SKM-1 treated with dmso at 0.1 percent for 144 hours (cell line): ENCODE data around the gene LIPK.
A peak's percentile ranks its signal among the peaks of the same experiment; 100 is the strongest.
"Not testable (repeated sequence)": the region's sequence is repeated elsewhere in the genome, so short reads cannot be mapped to it uniquely, and the experiment has no call there.

Experiments
- DNase-seq: peaks from one replicate; lab custom pipeline; 2025; ENCODE audit not compliant: unreplicated experiment; lab: John Stamatoyannopoulos, UW

LIPK gene

GRCh38 chr10:88715517-88715916 lies 9.5 kb downstream of the LIPK start:
- no peak for DNase-seq

- DNase-seq: no peak
Measured at GRCh38 chr10:88721392-88721791, 15.3 kb downstream of the LIPK start.

GRCh38 chr10:88725798-88726197 lies 19.7 kb downstream of the LIPK start:
- DNase-seq: peak; percentile 21

DNA sequence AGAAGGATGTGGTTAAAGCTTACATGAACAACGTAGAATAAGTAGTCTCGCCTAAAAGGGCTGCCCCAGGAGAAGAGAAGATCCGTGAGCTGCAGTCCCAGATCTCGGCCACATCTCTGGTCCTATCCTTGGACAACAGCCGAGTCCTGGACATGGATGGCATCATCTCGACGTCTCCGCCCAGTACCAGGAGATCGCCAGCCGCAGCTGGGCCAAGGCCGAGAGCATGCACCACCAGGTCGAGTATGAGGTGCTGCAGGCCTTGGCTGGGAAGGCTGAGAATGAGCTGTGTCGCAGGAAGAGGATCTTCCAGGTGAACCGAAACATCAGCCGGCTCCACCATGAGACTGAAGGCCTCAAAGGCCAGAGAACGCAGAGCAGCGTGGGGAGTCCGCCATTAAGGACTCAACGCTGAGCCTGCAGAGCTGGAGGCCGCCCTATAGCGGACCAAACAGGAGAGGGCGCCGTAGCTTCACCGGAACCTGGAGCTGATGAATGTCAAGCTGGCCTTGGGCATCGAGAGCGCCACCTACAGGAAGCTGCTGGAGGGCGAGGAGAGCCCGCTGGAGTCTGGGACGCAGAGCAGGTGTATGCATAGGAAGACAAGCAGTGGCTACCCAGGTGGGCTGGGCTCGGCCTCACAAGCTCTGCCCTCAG lies 22.2 kb downstream of the LIPK start:
- DNase-seq: peak; percentile 77

DNA sequence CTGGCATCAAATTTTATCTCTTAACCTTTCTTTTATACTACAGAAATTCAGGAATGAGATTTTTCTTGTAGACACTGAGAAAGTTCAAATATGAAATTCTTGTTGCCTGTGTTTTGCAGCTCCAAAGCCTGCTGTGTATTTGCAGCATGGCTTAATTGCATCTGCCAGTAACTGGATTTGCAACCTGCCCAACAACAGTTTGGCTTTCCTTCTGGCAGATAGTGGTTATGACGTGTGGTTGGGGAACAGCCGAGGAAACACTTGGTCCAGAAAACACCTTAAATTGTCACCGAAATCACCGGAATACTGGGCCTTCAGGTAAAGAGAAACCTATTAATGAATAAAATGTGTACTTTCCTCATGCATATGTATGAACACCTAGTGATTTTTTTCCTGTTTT lies 24.8 kb downstream of the LIPK start:
- no peak for DNase-seq

- DNase-seq: no peak
Measured at GRCh38 chr10:88731296-88731695, 25.2 kb downstream of the LIPK start.

- DNase-seq: no peak
Measured at GRCh38 chr10:88733215-88733614, 27.2 kb downstream of the LIPK start.

GRCh38 chr10:88735661-88736060 lies 29.6 kb downstream of the LIPK start:
- DNase-seq: no peak

DNA sequence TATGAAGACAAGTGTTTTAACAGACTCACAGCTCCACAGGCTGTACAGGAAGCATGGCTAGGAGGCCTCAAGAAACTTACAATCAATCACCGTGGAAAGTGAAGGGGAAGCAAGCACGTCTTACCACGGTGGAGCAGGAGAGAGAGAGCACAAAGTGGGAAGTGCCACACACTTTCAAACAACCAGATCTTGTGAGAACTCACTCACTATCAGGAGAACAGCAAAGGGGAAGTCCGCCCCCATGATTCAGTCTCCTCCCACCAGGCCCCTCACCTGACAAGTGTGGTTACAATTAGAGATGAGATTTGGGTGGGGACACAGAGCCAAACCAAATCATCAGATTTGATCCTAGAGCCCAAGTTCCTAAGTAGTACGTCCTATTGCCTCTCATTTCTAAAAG lies 35.9 kb downstream of the LIPK start:
- DNase-seq: not testable (repeated sequence)

GRCh38 chr10:88742448-88742847 lies 36.4 kb downstream of the LIPK start:
- DNase-seq: no peak

DNA sequence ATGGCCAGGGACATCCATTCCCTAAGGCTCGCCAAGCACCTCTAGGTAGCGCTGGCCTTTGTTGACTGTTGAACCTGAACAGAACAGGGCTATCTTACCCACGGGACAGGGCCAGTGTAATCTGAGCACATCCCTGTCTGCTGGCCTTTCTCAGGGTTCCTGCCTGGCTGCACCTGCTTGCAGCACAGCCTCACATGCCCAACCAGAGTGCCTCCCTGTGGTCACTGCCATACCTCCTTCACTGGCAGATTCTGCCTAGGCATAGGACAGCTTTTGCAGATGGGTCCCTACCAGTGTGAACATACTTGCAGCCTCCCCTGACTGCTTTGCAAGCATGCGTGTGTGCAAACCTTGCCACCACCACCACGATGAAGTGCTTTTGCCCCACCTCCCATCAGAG lies 38.0 kb downstream of the LIPK start:
- DNase-seq: no peak

- no peak for DNase-seq
Measured at GRCh38 chr10:88745633-88746032, 39.6 kb downstream of the LIPK start.

- no peak for DNase-seq
Measured at GRCh38 chr10:88754287-88754686, 48.2 kb downstream of the LIPK start.

- DNase-seq: no peak
Measured at GRCh38 chr10:88755753-88756152, 49.7 kb downstream of the LIPK start.

GRCh38 chr10:88756660-88757059 lies 50.6 kb downstream of the LIPK start:
- no peak for DNase-seq

DNA sequence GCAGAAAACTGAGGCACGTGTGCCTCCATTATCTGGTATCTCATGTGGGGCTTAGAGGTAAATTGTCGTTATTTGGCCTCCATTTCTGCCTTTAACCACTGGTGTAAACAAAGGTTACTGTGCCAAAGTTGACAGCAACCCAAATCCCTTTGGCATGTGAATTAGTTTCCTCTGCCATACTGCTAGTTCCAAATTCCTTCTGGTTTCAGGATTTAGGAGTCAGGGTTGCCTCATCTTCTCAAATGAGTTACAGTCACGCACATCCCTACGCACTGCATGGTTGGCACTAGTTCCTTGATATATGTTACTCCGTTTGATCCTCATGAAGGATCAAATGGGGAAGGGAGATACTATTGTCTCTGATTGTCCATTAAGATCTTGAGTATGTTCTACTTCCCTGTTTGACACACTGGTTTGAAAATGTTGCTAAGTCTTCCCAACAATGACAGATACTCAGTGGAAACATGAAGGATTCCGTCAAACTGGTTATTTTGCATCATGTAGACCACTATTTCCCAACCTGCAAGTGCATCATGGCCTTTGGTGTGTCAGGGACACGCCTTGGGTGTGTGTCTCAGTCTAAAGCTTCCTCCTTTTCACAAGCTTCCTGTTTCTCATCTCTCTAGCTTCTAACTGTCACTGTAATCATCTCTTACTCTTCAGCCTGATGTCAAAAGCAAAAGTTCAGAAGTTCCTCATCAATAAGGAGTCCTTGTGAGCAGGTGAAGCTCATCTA lies 53.5 kb downstream of the LIPK start, which contains the start of gene LIPN:
Gene LIPN, plus strand, starts transcription at position 655 of the 736 bp plus-strand sequence. CDS start 1,386 bp downstream, outside the sequence.
- DNase-seq: peak; percentile 90

- DNase-seq: no peak
Measured at GRCh38 chr10:88762906-88763305, 56.9 kb downstream of the LIPK start.

- no peak for DNase-seq
Measured at GRCh38 chr10:88763441-88763840, 57.4 kb downstream of the LIPK start.

DNA sequence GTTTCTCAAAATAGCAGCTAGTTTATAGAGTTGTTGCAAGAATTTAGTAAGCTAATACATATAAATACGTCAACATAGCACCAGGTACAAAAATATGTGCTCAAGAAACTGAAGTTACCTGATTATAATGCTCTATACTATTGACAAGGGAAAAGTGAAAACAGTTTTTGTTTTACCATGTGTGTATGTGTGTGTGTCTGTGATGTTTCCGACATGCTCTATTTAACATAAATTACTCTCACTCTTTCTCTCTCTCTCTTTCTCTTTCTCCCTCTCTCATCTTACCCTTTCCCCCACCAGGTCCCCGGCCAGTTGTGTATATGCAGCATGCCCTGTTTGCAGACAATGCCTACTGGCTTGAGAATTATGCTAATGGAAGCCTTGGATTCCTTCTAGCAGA lies 58.1 kb downstream of the LIPK start:
- DNase-seq: no peak

- no peak for DNase-seq
Measured at GRCh38 chr10:88765816-88766215, 59.8 kb downstream of the LIPK start.

- DNase-seq: no peak
Measured at GRCh38 chr10:88769384-88769783, 63.3 kb downstream of the LIPK start.

GRCh38 chr10:88781206-88781605 lies 75.2 kb downstream of the LIPK start:
- DNase-seq: no peak

DNA sequence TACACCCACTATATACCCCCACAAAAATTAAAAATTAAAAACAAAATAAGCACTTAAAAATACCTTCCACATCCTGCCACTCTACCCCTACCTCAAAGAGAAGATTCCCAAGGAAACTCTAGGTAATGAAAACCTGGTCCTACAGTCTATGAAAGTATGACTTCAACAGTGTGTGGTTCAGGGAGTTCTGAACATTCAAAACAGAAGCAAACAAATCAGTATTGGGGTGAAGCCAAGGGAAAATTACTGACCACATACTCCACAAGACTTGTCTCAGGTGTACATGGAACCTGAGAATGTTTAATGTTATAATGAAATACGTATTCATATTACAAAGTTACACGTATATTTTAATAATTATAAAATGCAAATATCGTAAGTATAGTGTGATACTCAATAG lies 76.2 kb downstream of the LIPK start:
- no peak for DNase-seq
